H54 (cell line): ENCODE measurements around the gene ETV6.
"Not testable (repeated sequence)": the region's sequence is repeated elsewhere in the genome, so short reads cannot be mapped to it uniquely, and the experiment has no call there.

Experiments used
- DNase-seq: peaks from one replicate; pipeline ENCODE4 v3.0.0; 2011; ENCODE audit warnings: low spot score, mixed read lengths; ENCODE audit not compliant: insufficient read length
- FAIRE-seq: peaks from 3 replicates; lab custom pipeline; 2011; peaks lifted over from hg19 to GRCh38; lab: Jason Lieb, UNC
- POLR2A ChIP-seq: IDR thresholded peaks from 2 replicates; pipeline ENCODE4 v1.6.1; 2011; ENCODE audit warnings: low read depth, mild to moderate bottlenecking, low read length

ETV6 gene

DNA sequence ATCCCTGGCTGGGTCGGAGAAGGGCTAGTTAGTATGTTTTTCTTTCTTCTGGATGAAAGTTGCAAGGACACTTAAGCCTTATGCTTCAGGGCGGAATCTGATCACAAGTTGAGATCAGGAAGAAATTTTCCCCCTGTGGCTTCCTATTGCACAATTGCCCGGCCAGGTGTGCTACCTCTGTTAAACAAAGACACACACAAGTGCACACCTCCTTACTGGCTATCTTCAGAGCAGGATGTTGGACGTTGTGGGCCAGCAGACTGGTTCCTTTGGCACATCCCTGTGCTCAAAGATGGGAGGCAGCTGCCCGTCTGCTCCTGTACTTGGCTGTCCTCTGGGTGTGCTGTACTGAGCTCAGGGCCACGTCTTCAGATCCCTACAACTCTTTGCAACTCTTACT lies 19.1 kb downstream of the ETV6 start:
- DNase-seq (no peak), FAIRE-seq (no peak)
- TF ChIP-seq POLR2A = no peak

DNA sequence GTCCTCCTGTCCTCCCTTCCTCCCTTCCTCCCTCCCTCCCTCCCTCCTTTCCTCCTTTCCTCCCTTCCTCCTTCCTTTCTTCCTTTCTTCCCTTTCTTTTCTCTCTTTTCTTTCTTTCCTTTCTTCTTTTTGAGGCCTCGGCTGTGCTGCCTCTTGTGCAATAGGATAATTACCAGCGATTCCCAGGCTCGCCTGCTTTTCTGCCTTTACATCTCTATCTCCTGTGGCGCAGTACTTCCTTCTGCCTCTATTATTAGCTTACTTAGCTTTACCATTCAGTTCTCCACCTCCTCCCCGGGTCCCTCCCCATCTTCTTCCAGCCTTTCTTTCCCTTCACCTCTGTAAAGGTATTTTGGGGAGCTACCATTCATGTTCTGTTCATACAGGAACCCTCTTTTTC lies 19.9 kb downstream of the ETV6 start:
- FAIRE-seq (no peak), DNase-seq (no peak)
- no peak for TF ChIP-seq POLR2A

- no peak for TF ChIP-seq POLR2A
- no peak for DNase-seq
- no peak for FAIRE-seq
Observed at GRCh38 chr12:11672256-11673191, 23.1 kb downstream of the ETV6 start.

DNA sequence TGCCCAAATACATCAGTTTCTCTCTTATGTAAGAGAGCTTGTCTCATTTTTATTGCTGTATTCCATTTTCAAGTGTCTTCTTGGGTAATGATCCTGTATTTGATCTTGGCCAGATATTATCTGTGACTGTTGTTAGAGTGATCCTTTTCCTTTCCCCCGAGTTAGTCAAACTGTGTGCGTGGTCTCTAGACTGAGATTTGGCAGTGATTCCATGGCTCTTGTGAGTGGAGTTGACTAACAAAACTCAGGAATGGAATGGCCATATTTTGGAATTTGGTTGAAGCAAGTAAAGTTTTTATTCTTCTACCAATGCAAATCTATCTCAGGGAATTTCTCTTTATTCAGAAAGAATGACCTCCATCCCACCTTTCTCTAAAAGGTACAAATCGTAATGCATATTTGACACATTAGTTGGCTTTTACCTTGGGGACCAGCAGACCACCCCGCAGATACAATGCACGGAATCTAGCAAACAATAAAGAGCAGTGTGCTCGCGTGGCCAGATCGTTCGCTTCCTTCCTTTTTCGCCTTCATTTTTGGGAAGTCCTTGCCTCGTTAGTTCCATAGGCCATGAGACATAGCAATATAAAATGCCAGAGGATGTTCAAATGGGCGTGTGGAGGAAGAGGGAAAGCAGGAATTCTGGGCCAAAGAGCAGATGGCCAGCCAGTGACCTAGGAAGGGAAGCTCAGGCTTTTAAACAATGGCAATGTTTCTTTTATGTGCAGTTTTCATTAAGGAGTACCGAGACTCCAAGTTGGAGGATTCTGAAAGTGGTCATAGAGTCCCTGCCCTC lies 24.4 kb downstream of the ETV6 start:
- DNase-seq = no peak
- no peak for TF ChIP-seq POLR2A
- no peak for FAIRE-seq

DNA sequence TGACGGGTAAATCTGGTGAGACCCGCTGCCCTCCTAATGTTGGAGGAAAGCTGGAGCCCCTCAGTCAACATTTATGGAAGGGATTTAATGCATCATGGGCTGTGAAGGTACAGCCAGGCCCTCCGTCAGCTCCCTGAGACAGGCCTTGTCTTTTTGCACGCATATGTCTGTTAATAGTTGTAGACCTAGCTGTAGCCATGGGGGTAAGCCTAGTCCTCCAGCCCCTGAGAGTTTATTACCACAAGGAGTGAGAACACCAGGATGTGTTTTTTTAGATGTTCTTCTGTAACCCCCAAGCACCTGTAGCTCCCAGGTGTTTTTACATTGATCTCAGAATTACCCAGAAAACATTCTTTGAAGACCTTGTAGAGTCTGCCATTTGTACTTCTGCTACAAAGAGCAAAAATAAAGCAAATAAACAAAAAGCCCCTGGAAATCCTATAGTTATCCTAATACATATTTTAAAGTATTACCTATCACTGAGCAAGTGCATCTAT lies 25.5 kb downstream of the ETV6 start:
- FAIRE-seq = no peak
- TF ChIP-seq POLR2A = no peak

GRCh38 chr12:11676052-11676451 lies 26.6 kb downstream of the ETV6 start:
- DNase-seq = no peak
- no peak for FAIRE-seq
- TF ChIP-seq POLR2A = no peak

More for the DNA sequence above, 25.5 kb downstream of the ETV6 start:
- no peak for DNase-seq

- DNase-seq (no peak), FAIRE-seq (no peak)
- no peak for TF ChIP-seq POLR2A
Observed at GRCh38 chr12:11677093-11677492, 27.6 kb downstream of the ETV6 start.

- TF ChIP-seq POLR2A = no peak
- DNase-seq = no peak
- no peak for FAIRE-seq
Observed at GRCh38 chr12:11677752-11678151, 28.3 kb downstream of the ETV6 start.

GRCh38 chr12:11678781-11679180 lies 29.3 kb downstream of the ETV6 start:
- no peak for FAIRE-seq
- TF ChIP-seq POLR2A = no peak

DNA sequence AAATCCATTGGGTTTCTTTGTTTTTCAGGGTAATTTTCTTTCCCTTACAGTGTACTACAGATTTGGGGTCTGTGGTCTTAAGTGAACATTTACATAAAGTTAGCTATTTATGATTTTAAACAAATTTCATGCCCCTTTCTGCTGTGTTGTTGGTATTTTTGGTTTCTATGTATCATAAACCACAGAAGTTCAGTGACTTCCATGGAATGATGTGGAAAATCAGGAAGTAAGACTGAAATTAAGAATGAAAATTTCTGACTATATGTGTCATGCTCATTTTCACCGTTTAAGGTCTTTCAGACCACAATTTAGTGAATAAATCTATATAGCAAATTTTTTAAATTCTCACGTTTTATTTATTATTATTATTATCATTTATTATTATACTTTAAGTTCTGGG lies 31.7 kb downstream of the ETV6 start:
- DNase-seq (no peak), FAIRE-seq (no peak)
- TF ChIP-seq POLR2A = no peak

More at GRCh38 chr12:11678781-11679180, 29.3 kb downstream of the ETV6 start:
- no peak for DNase-seq

DNA sequence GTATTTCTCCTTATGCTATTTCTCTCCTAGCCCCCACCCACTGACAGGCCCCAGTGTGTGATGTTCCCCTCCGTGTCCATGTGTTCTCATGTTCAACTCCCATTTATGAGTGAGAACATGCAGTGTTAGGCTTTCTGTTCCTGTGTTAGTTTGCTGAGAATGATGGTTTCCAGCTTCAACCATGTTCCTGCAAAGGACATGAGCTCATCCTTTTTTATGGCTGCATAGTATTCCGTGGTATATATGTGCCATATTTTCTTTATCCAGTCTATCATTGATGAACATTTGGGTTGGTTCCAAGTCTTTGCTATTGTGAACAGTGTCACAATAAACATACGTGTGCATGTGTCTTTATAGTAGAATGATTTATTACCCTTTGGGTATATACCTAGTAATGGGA lies 32.2 kb downstream of the ETV6 start:
- not testable (repeated sequence) for DNase-seq, FAIRE-seq

- TF ChIP-seq POLR2A = no peak
- no peak for FAIRE-seq
- DNase-seq = no peak
Observed at GRCh38 chr12:11684393-11684792, 34.9 kb downstream of the ETV6 start.

DNA sequence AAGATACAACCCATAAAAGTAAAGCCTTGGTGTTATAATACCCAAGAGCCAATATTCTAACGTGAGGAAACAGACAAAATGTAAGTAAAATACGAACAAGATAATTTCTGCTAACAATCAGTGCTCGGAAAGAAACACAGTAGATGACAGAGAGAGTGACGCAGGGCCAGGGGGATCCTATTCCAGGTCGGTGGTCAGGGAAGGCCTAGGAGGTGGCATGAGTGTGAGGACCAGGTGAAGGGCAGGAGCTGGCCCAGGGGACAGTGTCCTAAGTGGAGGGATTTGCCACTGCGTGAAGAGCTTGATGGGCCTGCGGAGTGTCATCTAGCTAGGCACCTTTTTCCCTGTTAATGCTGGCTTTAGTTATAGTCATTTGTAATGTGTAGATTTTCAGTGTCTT lies 35.3 kb downstream of the ETV6 start:
- no peak for FAIRE-seq
- DNase-seq = no peak
- no peak for TF ChIP-seq POLR2A

GRCh38 chr12:11685316-11685715 lies 35.8 kb downstream of the ETV6 start:
- DNase-seq (no peak), FAIRE-seq (no peak)
- no peak for TF ChIP-seq POLR2A
